NCI-H460 (cell line): ENCODE results near the gene CLSTN1. TPM values are rescaled to one million over a fixed set of nuclear protein-coding genes. Genes with fewer than 3 reads are reported as not detected.

Experiments used
- DNase-seq: peaks from one replicate; pipeline ENCODE4 v3.0.0-alpha.2; 2016; ENCODE audit warnings: low read depth; ENCODE audit errors: extremely low read depth
- total RNA-seq: library from RNA; depleted of rRNA; stranded (reverse); fragments of >200 nt; shearing (Covaris generic); gene quantifications from 2 replicates; pipeline ENCODE4 v1.2.3, GENCODE V29; 2014; rRNA removed

The CLSTN1 gene
- total RNA-seq, 1 experiment from 2014 or later, result 24.4 TPM

- DNase-seq, result no peak
These were observed 133.2 kb downstream of the CLSTN1 start for GRCh38 chr1:9690440-9691107.

DNA sequence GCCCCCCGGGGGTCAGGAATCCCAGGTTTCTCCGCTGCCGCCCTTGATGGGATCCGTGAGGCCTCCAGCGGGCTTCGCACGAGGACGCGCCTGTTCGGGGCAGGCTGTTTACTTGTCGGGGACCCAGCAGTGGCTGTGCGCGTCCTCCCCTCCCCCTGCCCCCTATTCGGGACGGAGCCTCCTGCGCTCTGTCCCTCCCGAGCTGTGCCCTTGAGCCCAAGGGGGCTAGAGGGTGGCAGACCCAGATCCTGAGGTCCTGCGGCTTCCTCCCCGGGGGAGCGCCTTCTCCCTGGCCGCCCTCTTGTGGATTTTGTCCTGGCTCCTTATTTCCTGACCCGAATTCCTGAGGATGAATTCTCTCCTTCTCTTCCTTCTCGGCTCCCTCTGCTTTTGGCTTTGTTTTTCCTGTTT is 133.8 kb downstream of the CLSTN1 start:
- DNase-seq, result no peak

- peak; percentile 52 for DNase-seq
These were observed 134.6 kb downstream of the CLSTN1 start for GRCh38 chr1:9689011-9689706.

DNA sequence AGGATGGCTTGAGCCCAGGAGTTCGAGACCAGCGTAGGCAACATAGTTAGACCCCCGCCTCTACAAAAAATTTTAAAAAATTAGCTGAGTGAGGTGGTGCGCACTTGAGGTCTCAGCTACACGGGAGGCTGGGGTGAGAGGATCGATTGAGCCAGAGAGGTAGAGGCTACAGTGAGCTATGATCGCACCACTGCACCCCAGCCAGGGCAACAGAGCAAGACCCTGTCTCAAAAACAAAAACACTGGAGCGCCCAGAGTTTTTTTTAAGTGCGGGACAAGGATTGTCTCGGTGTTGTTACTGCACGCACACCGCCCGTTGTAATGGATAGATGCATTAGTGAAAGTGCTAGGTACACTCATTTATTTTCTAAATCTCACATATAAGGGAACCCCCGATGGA is 135.2 kb downstream of the CLSTN1 start:
- no peak for DNase-seq

DNA sequence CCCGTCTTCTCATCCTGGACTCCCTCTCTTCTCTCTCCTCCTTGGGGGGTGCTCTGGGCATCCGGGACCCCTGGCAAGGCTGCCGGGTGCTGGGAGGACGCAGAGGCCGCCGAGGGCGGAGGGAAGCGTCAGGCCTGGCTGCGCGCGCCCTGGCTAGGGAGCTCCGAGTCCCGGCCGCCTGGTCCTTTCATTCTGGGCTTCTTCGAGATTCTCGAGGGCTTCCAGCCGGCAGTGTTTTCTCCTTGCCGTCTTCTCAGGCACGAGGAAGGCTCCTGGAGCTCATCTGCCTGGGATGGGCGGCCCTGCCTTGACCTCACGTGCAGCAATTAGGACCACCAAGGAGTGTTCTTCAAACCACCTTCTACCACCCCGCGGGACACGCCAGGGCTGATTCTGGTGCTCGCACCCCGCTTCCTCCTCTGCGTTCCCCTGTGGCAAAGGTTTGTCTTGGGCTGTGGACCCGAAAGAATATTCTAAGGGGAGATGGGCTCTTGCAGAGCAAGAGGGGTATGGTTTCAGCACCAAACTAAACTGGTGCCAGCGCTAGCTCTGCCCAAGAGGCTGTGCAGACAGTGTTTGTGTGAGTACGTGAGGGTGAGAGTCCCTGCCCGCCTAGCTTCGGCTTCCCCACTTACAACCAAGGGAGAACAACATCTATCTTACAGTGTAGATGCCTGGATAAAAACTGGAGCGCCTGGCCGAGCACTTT is 135.7 kb downstream of the CLSTN1 start:
- no peak for DNase-seq

DNA sequence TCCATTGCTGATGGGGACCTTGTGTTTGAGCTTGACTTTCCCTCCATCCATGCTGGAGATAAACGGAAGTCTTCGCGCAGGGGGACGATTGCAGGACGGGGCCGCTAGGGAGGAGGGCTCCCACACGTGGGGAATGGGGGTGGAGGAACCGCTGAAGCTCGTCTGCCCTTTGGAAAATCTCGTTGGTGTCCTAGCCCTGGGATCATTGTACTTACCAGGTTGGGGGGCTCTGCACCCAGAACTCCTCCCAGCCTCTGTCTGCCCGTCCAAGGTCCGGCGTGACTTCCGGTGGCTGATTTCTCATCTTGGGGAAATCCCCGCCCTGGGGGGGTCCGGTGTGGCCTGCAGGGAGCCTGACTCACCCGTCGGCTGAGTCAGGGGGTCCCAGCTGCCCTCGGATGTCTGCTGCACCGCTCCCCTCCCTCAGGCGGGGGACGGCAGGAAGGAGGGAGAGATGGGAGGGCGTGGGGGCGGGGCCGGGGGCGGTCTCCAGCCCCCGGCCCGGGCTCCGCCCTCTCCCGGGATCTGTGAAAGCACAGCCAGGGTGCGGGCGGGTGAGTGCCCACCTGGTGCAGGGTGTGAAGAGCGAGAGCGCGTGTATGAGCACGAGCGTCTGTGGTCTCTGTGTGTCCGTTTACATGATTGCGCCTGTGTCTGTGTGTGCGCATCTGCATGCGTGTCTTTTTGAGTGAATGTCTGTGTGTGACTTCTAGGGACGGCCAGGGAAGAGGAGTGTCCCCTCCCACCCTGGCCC is 136.5 kb downstream of the CLSTN1 start:
- DNase-seq, result no peak

DNA sequence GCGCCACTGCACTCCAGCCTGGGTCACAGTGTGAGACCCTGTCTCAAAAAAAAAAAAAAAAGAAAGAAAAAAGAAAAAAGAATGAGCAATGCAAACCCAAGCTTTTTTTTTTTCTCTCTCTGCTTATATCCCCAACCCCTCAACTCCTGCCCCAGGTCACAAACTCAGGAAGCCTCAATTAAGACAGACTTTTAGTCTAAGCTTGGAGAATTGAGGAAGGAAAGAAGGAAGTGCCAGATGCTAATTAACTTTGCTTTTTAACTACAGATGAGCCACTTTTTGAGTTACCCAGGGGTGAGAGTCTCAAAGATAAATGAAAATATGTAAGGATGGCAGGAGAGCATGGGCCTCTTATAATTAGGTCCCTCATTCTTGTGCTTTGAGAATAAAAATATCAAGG is 139.0 kb downstream of the CLSTN1 start:
- DNase-seq, result no peak

- DNase-seq, result no peak
These were observed 142.9 kb downstream of the CLSTN1 start for GRCh38 chr1:9680828-9681227.

- DNase-seq, result no peak
These were observed 143.7 kb downstream of the CLSTN1 start for GRCh38 chr1:9680091-9680490.

Other genes starting within 250 kb of the CLSTN1 start
- 2.2 and 2.8 TPM in 2 replicates for gene TMEM201, start 235.1 kb downstream of the CLSTN1 start, total RNA-seq
- gene PIK3CD, start 172.2 kb downstream of the CLSTN1 start, total RNA-seq, result 0.40 and 0.47 TPM in 2 replicates
- gene CTNNBIP1, start 86.3 kb upstream of the CLSTN1 start, total RNA-seq, result 5.4 and 8.0 TPM in 2 replicates
- 34.0 and 45.2 TPM in 2 replicates for gene LZIC, start 119.4 kb upstream of the CLSTN1 start, total RNA-seq
- gene NMNAT1, start 119.5 kb upstream of the CLSTN1 start, total RNA-seq, result 2.6 and 3.4 TPM in 2 replicates
- 0.49 and 0.62 TPM in 2 replicates for gene RBP7, start 173.3 kb upstream of the CLSTN1 start, total RNA-seq
- gene UBE4B, start 209.0 kb upstream of the CLSTN1 start, total RNA-seq, result 18.8 and 23.6 TPM in 2 replicates